SH-SY5Y (cell line): ENCODE results near the gene CHST11.

Experiments used
- GATA2 ChIP-seq: IDR thresholded peaks from 2 replicates; pipeline ENCODE4 v1.6.1; 2011; ENCODE audit warnings: mild to moderate bottlenecking, low read depth, low read length
- GATA3 ChIP-seq: IDR thresholded peaks from 2 replicates; pipeline ENCODE4 v1.6.1; 2011; ENCODE audit warnings: low read depth, mild to moderate bottlenecking, low read length, moderate library complexity

GRCh38 chr12:104581005-104581570 is 124.3 kb downstream of the CHST11 start:
- TF ChIP-seq GATA2 (no peak), GATA3 (no peak)
